ENCODE results near the gene COLEC11.

COLEC11 gene

GRCh38 chr2:3681625-3682024, 86.7 kb downstream of the COLEC11 start:
- no peak for TF ChIP-seq CTCF (IDR thresholded peaks at IDR 0.05; ENCODE audit: borderline replicate concordance, control extremely low read depth, extremely low read depth, insufficient read depth, missing control alignments)
- DNase-seq (ENCODE audit: low spot score): no peak
- in situ Hi-C loops (cut with MboI; ENCODE audit: low sequenced_read_pairs, unreplicated experiment): no loop called here

- TF ChIP-seq CTCF (IDR thresholded peaks at IDR 0.05; ENCODE audit: borderline replicate concordance, control extremely low read depth, extremely low read depth, insufficient read depth, missing control alignments): no peak
- DNase-seq (ENCODE audit: low spot score): no peak
- in situ Hi-C loops (cut with MboI; ENCODE audit: low sequenced_read_pairs, unreplicated experiment): no loop called here
These were observed 87.9 kb downstream of the COLEC11 start for GRCh38 chr2:3682811-3683210.

- in situ Hi-C loops (cut with MboI; ENCODE audit: low sequenced_read_pairs, unreplicated experiment): no loop called here
- DNase-seq (ENCODE audit: low spot score): no peak
- no peak for TF ChIP-seq CTCF (IDR thresholded peaks at IDR 0.05; ENCODE audit: borderline replicate concordance, control extremely low read depth, extremely low read depth, insufficient read depth, missing control alignments)
These were observed 89.0 kb downstream of the COLEC11 start for GRCh38 chr2:3683748-3684454.

GRCh38 chr2:3689998-3690748, 95.3 kb downstream of the COLEC11 start:
- TF ChIP-seq CTCF (IDR thresholded peaks at IDR 0.05; ENCODE audit: borderline replicate concordance, control extremely low read depth, extremely low read depth, insufficient read depth, missing control alignments): no peak
- in situ Hi-C loops (cut with MboI; ENCODE audit: low sequenced_read_pairs, unreplicated experiment): no loop called here
- DNase-seq (ENCODE audit: low spot score): no peak

GRCh38 chr2:3692375-3692774, 97.5 kb downstream of the COLEC11 start:
- in situ Hi-C loops (cut with MboI; ENCODE audit: low sequenced_read_pairs, unreplicated experiment): no loop called here
- no peak for DNase-seq (ENCODE audit: low spot score)
- TF ChIP-seq CTCF (IDR thresholded peaks at IDR 0.05; ENCODE audit: borderline replicate concordance, control extremely low read depth, extremely low read depth, insufficient read depth, missing control alignments): no peak
